SU-DHL-6 (cell line): ENCODE data around the gene TLL2.

Experiments
- H2AFZ ChIP-seq: fragments of 200-600 bp; sonication (generic); 2 replicates; pipeline ENCODE4 v1.6.1; 2014; ENCODE audit warnings: low read depth, mild to moderate bottlenecking, moderate library complexity, mixed read lengths, antibody characterized with exemption, low read length; ENCODE audit not compliant: severe bottlenecking
- H3F3A ChIP-seq: fragments of 200-600 bp; shearing (Covaris generic); 2 replicates; pipeline ENCODE4 v1.6.0; 2016; ENCODE audit warnings: antibody characterized with exemption, mild to moderate bottlenecking; ENCODE audit not compliant: insufficient read depth
- H3K27ac ChIP-seq: fragments of 200-600 bp; sonication (generic); 2 replicates; pipeline ENCODE4 v1.5.1; 2016; ENCODE audit warnings: low read depth, mild to moderate bottlenecking, low read length, moderate library complexity, mixed read lengths
- H3K27me3 ChIP-seq: fragments of 200-600 bp; sonication (generic), shearing (Covaris generic); 2 replicates; pipeline ENCODE4 v1.6.0; 2014; ENCODE audit warnings: mild to moderate bottlenecking, low read length
- H3K36me3 ChIP-seq: fragments of 200-600 bp; sonication (generic); 2 replicates; pipeline ENCODE4 v1.6.1; 2014; ENCODE audit warnings: mild to moderate bottlenecking, low read length, mixed read lengths
- H3K4me2 ChIP-seq: fragments of 300-600, 200-600 bp; shearing (Covaris generic), sonication (generic); 2 replicates; pipeline ENCODE4 v1.6.0; 2014; ENCODE audit warnings: low read length, low read depth, mild to moderate bottlenecking; ENCODE audit not compliant: poor library complexity, severe bottlenecking
- H3K4me3 ChIP-seq: fragments of 200-600 bp; sonication (generic); 2 replicates; pipeline ENCODE4 v1.5.1; 2014; ENCODE audit warnings: antibody characterized with exemption, low read length, mild to moderate bottlenecking, mixed read lengths; ENCODE audit not compliant: insufficient read depth, poor library complexity, severe bottlenecking
- H3K79me2 ChIP-seq: fragments of 200-600 bp; sonication (generic); 2 replicates; pipeline ENCODE4 v1.6.1; 2014; ENCODE audit warnings: mild to moderate bottlenecking, low read length, moderate library complexity; ENCODE audit not compliant: insufficient read depth
- H3K9ac ChIP-seq: fragments of 200-600 bp; sonication (generic); 2 replicates; pipeline ENCODE4 v1.7.0; 2014; ENCODE audit warnings: mild to moderate bottlenecking, low read length
- H3K9me2 ChIP-seq: fragments of 200-600 bp; sonication (generic); replicated peaks from 2 replicates; pipeline ENCODE4 v1.6.1; 2014; ENCODE audit warnings: low read length; ENCODE audit not compliant: insufficient read depth
- H3K9me3 ChIP-seq: fragments of 200-600 bp; sonication (generic); 2 replicates; pipeline ENCODE4 v1.6.1; 2014; ENCODE audit warnings: low read length, mixed read lengths; ENCODE audit not compliant: insufficient read depth
- H4K20me1 ChIP-seq: fragments of 200-600 bp; sonication (generic); 2 replicates; pipeline ENCODE4 v1.6.1; 2014; ENCODE audit warnings: low read depth, mild to moderate bottlenecking, antibody characterized with exemption, low read length, moderate library complexity, mixed read lengths
- CTCF ChIP-seq: fragments of 200-600 bp; sonication (generic); IDR thresholded peaks from one replicate; pipeline ENCODE4 v1.5.1; 2017; ENCODE audit warnings: antibody characterized with exemption, mild to moderate bottlenecking, low read length, moderate library complexity; ENCODE audit not compliant: insufficient read depth, poor library complexity, severe bottlenecking
- EZH2phosphoT487 ChIP-seq: fragments of 200-600 bp; sonication (generic), shearing (Covaris generic); conservative IDR thresholded peaks from 2 replicates; pipeline ENCODE4 v1.6.1; 2018; ENCODE audit warnings: mild to moderate bottlenecking, antibody characterized with exemption, low read length, moderate library complexity, mixed read lengths

The TLL2 gene

DNA sequence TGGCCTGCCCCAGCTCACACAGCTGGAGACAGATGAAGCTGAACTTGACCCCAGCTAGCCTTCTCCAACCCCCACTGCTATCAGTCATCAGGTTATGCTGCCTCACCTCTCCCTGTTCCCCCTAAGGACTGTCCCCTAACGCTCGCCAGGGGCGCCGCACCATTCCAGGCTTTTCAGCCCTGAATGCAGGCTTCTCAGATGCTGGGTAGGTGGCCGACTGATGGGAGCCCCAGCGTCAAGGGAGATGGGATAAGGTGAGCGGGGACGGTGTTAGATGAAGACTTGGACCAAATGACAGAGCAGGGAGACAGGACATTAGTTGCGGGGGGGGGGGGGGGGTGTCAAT lies 139.1 kb downstream of the TLL2 start:
- H3K27ac ChIP-seq = no peak overlapping the region
- peak overlapping the region; percentile 59 for H3K4me2 ChIP-seq
- no peaks in the 10 kb centered on the region for H4K20me1 ChIP-seq
- H3K9me2 ChIP-seq = no peaks in the 10 kb centered on the region
- no peaks in the 10 kb centered on the region for H3K9me3 ChIP-seq
- no peaks in the 10 kb centered on the region for H3F3A ChIP-seq
- H3K36me3 ChIP-seq = no peaks in the 10 kb centered on the region
- H3K27me3 ChIP-seq = no peaks in the 10 kb centered on the region
- TF ChIP-seq EZH2phosphoT487 (no peak), CTCF (no peak)
- peak overlapping the region; percentile 90 for H2AFZ ChIP-seq
- peak overlapping the region; percentile 46; the same call in 1 of the 2 replicates for H3K9ac ChIP-seq
- no peak overlapping the region for H3K4me3 ChIP-seq
- H3K79me2 ChIP-seq = no peaks in the 10 kb centered on the region

- no peaks in the 10 kb centered on the region for H4K20me1 ChIP-seq
- no peaks in the 10 kb centered on the region for H3K27me3 ChIP-seq
These were observed 139.7 kb downstream of the TLL2 start for GRCh38 chr10:96374004-96374403.

DNA sequence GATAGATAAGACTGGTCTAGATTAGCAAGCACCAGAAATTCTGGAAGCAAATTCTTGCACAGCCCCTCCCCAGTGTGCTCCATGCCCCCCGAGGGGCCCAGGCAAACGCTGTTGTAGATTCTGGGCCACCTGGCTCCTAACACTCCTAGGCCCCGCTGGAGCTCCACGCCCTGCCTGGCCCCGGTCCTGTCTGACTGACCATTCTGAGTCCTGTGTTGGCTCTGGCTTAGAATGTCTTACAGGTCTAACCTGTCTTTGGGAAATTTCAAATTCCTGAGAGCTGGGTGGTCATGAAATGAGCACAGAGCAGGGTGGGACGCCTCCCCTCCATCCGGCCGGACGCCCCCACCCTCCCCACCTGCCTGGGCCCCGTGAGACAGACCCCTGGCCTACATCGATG lies 142.4 kb downstream of the TLL2 start:
- H3K36me3 ChIP-seq = no peaks in the 10 kb centered on the region
- no peak for TF ChIP-seq EZH2phosphoT487
- TF ChIP-seq CTCF = no peak
- no peak overlapping the region for H3K4me2 ChIP-seq
- no peak overlapping the region for H3K27ac ChIP-seq
- H2AFZ ChIP-seq = no peak overlapping the region
- no peaks in the 10 kb centered on the region for H3K9me3 ChIP-seq
- H4K20me1 ChIP-seq = no peaks in the 10 kb centered on the region
- no peaks in the 10 kb centered on the region for H3K9me2 ChIP-seq
- H3F3A ChIP-seq = no peaks in the 10 kb centered on the region
- H3K79me2 ChIP-seq = no peaks in the 10 kb centered on the region
- no peaks in the 10 kb centered on the region for H3K27me3 ChIP-seq
- H3K9ac ChIP-seq = no peak overlapping the region
- H3K4me3 ChIP-seq = no peak overlapping the region

More at GRCh38 chr10:96374004-96374403, 139.7 kb downstream of the TLL2 start:
- no peak overlapping the region for H3K4me3 ChIP-seq
- no peaks in the 10 kb centered on the region for H3K36me3 ChIP-seq
- no peaks in the 10 kb centered on the region for H3K79me2 ChIP-seq
- no peak overlapping the region for H2AFZ ChIP-seq
- no peak overlapping the region for H3K4me2 ChIP-seq
- no peaks in the 10 kb centered on the region for H3K9me3 ChIP-seq
- no peak overlapping the region for H3K9ac ChIP-seq
- H3K27ac ChIP-seq = no peak overlapping the region
- TF ChIP-seq EZH2phosphoT487 = no peak
- TF ChIP-seq CTCF = no peak
- no peaks in the 10 kb centered on the region for H3F3A ChIP-seq
- H3K9me2 ChIP-seq = no peaks in the 10 kb centered on the region

- peak; percentile 73 for TF ChIP-seq CTCF
- no peak for TF ChIP-seq EZH2phosphoT487
- no peak overlapping the region for H3K27ac ChIP-seq
- no peaks in the 10 kb centered on the region for H3K79me2 ChIP-seq
- H2AFZ ChIP-seq = no peak overlapping the region
- no peak overlapping the region for H3K4me2 ChIP-seq
- H3K9ac ChIP-seq = no peak overlapping the region
- H3K27me3 ChIP-seq = no peaks in the 10 kb centered on the region
- H3K9me2 ChIP-seq = no peaks in the 10 kb centered on the region
- no peaks in the 10 kb centered on the region for H3K36me3 ChIP-seq
- no peak overlapping the region for H3K4me3 ChIP-seq
- H4K20me1 ChIP-seq = no peaks in the 10 kb centered on the region
- no peaks in the 10 kb centered on the region for H3K9me3 ChIP-seq
- H3F3A ChIP-seq = no peaks in the 10 kb centered on the region
These were observed 143.1 kb downstream of the TLL2 start for GRCh38 chr10:96370584-96371157.
